ENCODE results near the gene TLR7. TPM values are rescaled to one million over a fixed set of nuclear protein-coding genes. Genes with fewer than 3 reads are reported as not detected.

Gene TLR7
- polyA plus RNA-seq, 1 donor (not counting 4 experiments of a cell fraction or from before 2014, with no cell fraction given) = not detected

- no peak overlapping the region for H3K9ac ChIP-seq (ENCODE audit: control insufficient read depth, extremely low read depth, insufficient read depth, low read length)
- H4K20me1 ChIP-seq (ENCODE audit: control insufficient read depth, extremely low read depth, insufficient read depth, low read length) = no peaks in the 10 kb centered on the region
- no peak overlapping the region for H3K27ac ChIP-seq (ENCODE audit: control insufficient read depth, insufficient read depth, low read length)
- FAIRE-seq = no peak
- no peaks in the 10 kb centered on the region for H3K4me1 ChIP-seq (ENCODE audit: control insufficient read depth, extremely low read depth, insufficient read depth, low read length)
- no peaks in the 10 kb centered on the region for H3K9me3 ChIP-seq (ENCODE audit: control insufficient read depth, low read depth, low read length)
- no peak overlapping the region for H3K4me2 ChIP-seq (ENCODE audit: control insufficient read depth, extremely low read depth, insufficient read depth, low read depth, low read length)
- TF ChIP-seq EZH2 (IDR thresholded peaks at IDR 0.05; ENCODE audit: low read length) = no peak
- TF ChIP-seq CTCF (optimal IDR thresholded peaks at IDR 0.05 in 1 of 3, IDR thresholded peaks at IDR 0.05 in 1 of 3, conservative IDR thresholded peaks at IDR 0.05 in 1 of 3; ENCODE audit: extremely low read depth in 1 of 3, insufficient read depth in 2 of 3, low read length in 3 of 3) = no peak
- H2AFZ ChIP-seq (ENCODE audit: control insufficient read depth, low read length) = no peak overlapping the region
- DNase-seq (ENCODE audit: low read depth, low spot score) = no peak
- no peaks in the 10 kb centered on the region for H3K27me3 ChIP-seq (ENCODE audit: control insufficient read depth, extremely low read depth, insufficient read depth, low read length)
- dilution Hi-C loops (cut with MboI; ENCODE audit: extremely low pct_ligation_motif_present, low sequenced_read_pairs) = no loop called here
- H3K36me3 ChIP-seq (ENCODE audit: control insufficient read depth in 2 of 2, extremely low read depth in 1 of 2, insufficient read depth in 2 of 2, low read length in 2 of 2) = no peaks in the 10 kb centered on the region
- no peaks in the 10 kb centered on the region for H3K9me1 ChIP-seq (ENCODE audit: control insufficient read depth, extremely low read depth, insufficient read depth, low read length)
- H3K4me3 ChIP-seq (ENCODE audit: control insufficient read depth in 2 of 3, extremely low read depth in 1 of 3, insufficient read depth in 2 of 3, low read depth in 1 of 3, low read length in 3 of 3) = no peak overlapping the region
- H3K79me2 ChIP-seq (ENCODE audit: control insufficient read depth, insufficient read depth, low read length) = no peaks in the 10 kb centered on the region
These were observed 19.7 kb downstream of the TLR7 start for GRCh38 chrX:12886545-12886944.

GRCh38 chrX:12887141-12887540 lies 20.3 kb downstream of the TLR7 start:
- no peaks in the 10 kb centered on the region for H3K4me1 ChIP-seq (ENCODE audit: control insufficient read depth, extremely low read depth, insufficient read depth, low read length)
- FAIRE-seq (no peak), DNase-seq (ENCODE audit: low read depth, low spot score) (no peak)
- no peaks in the 10 kb centered on the region for H3K36me3 ChIP-seq (ENCODE audit: control insufficient read depth in 2 of 2, extremely low read depth in 1 of 2, insufficient read depth in 2 of 2, low read length in 2 of 2)
- H3K27me3 ChIP-seq (ENCODE audit: control insufficient read depth, extremely low read depth, insufficient read depth, low read length) = no peaks in the 10 kb centered on the region
- dilution Hi-C loops (cut with MboI; ENCODE audit: extremely low pct_ligation_motif_present, low sequenced_read_pairs) = no loop called here
- H3K27ac ChIP-seq (ENCODE audit: control insufficient read depth, insufficient read depth, low read length) = no peak overlapping the region
- no peaks in the 10 kb centered on the region for H3K9me3 ChIP-seq (ENCODE audit: control insufficient read depth, low read depth, low read length)
- no peak overlapping the region for H3K9ac ChIP-seq (ENCODE audit: control insufficient read depth, extremely low read depth, insufficient read depth, low read length)
- H2AFZ ChIP-seq (ENCODE audit: control insufficient read depth, low read length) = no peak overlapping the region
- no peak overlapping the region for H3K4me3 ChIP-seq (ENCODE audit: control insufficient read depth in 2 of 3, extremely low read depth in 1 of 3, insufficient read depth in 2 of 3, low read depth in 1 of 3, low read length in 3 of 3)
- H3K4me2 ChIP-seq (ENCODE audit: control insufficient read depth, extremely low read depth, insufficient read depth, low read depth, low read length) = no peak overlapping the region
- no peaks in the 10 kb centered on the region for H4K20me1 ChIP-seq (ENCODE audit: control insufficient read depth, extremely low read depth, insufficient read depth, low read length)
- TF ChIP-seq EZH2 (IDR thresholded peaks at IDR 0.05; ENCODE audit: low read length) (no peak), CTCF (optimal IDR thresholded peaks at IDR 0.05 in 1 of 3, IDR thresholded peaks at IDR 0.05 in 1 of 3, conservative IDR thresholded peaks at IDR 0.05 in 1 of 3; ENCODE audit: extremely low read depth in 1 of 3, insufficient read depth in 2 of 3, low read length in 3 of 3) (no peak)
- no peaks in the 10 kb centered on the region for H3K79me2 ChIP-seq (ENCODE audit: control insufficient read depth, insufficient read depth, low read length)
- no peaks in the 10 kb centered on the region for H3K9me1 ChIP-seq (ENCODE audit: control insufficient read depth, extremely low read depth, insufficient read depth, low read length)
